ENCODE measurements around the gene TVP23B. TPM values are rescaled to one million over a fixed set of nuclear protein-coding genes. Genes with fewer than 3 reads are reported as not detected.

TVP23B gene
- total RNA-seq, result 63.0 and 69.8 TPM in 2 replicates

DNA sequence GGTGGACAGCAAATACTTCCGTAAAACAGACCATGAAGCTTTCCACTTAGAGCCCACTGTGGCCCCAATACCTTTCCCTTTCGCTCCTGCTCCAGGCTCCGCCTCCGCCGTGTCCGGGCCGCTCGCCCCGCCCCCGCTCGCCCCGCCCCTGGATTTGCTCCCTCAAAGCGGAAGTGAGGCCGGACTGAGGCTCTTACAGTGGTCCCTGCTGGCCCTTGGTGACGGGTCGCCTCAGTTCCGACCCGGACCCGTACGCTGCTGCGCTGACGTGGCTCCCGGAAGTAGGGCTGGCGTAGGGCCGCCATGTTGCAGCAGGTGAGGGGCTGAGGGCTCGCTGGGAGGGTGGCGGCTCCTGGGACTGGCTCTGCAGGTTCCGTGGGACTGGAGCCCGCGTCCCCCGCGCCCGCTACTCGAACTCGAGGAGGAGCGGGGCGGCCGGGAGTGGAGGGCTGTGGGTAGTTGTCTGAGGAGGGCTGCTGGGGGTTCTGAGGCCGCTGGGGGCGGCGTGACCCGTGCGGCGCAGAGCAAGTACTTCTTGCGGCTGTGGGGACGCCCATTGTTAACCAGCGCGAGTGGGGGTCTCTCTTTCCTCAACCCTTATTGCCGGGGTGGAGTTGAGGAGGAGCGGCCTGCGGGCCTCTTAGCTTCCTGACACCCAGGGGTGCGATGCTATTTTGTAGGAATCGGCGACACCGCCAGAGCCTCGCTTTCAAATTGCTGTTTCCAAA is at the start of gene TVP23B:
TVP23B (plus strand) TSS at position 193 of the 728 bp plus-strand sequence; CDS start at position 304, 111 bp downstream.

DNA sequence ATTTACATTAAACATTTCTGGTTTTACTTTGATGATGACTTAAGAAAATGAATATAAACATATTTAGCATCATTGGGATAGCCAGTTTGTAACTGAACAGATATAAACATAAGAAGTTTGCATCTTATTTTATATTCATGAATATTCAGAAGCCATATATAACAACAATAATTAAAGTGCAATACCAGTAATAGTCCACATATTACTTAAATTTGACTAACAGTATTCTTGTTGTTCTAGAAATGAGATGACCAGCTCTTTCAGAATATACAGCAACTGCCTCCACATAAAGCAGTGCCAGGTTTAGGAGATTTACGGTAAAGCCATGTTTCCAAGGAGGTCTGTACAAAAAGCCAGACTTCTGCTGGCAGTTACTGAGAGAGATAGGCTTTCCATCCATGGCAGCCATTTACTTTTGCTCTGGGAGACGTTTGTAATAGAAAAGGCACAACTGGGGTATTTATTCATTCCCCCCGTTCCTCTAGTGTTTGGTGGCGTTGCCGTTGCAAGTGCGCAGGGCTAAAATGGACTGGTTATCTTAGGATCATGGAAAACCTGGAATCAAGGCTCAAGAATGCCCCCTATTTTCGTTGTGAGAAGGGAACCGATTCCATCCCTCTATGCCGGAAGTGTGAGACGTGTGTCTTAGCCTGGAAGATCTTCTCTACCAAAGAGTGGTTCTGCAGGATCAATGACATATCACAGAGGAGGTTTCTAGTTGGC is 37.1 kb upstream of the TVP23B start, which contains the start of gene FBXW10:
FBXW10 (plus strand) TSS at position 356 of the 723 bp plus-strand sequence; CDS start at position 547, 191 bp downstream.

Other genes starting within 250 kb of the TVP23B start
- gene TBC1D28, start 136.8 kb upstream of the TVP23B start, total RNA-seq, result not detected in 2 replicates
- gene FOXO3B, start 98.9 kb upstream of the TVP23B start, total RNA-seq, result 1.7 and 4.1 TPM in 2 replicates
- under 0.01 TPM in 2 replicates for gene FBXW10, start 37.1 kb upstream of the TVP23B start, total RNA-seq
- gene PRPSAP2, start 76.9 kb downstream of the TVP23B start, total RNA-seq, result 35.9 and 57.3 TPM in 2 replicates
- gene SLC5A10, start 171.0 kb downstream of the TVP23B start, total RNA-seq, result not detected in 2 replicates
- gene FAM83G, start 223.6 kb downstream of the TVP23B start, total RNA-seq, result 4.6 and 6.9 TPM in 2 replicates